Hypothalamus (tissue), 51 donors: Measurements from ENCODE around the gene CMIP.

Experiments
- DNase-seq, 51 donors: peaks; one replicate each; lab custom pipeline; 2025; lab: John Stamatoyannopoulos, UW

CMIP gene

DNA sequence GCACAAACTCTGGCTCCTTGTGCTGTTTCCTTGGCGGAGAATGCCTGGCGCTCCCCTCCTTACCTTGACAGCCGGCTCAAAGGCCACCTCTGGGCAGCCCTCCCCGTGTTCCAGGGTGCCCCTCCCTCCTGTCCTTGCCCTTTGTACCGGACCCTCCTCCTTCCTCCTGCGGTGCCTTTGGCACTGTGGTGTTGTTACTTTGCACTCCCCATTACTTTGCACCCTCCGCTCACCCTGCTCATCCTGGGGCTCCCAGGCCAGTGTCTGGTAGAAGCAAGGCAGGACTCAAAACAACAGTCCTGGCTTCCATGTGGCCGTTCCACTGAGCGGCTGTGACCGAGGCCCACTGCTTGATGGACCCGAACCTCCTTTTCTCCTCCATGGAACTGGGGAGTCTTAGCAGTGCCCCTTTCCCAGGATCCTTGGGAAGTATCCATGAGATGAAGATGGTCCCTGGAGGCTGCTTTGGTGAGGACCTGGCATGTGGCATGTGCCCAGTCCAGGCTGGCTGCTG is 147.8 kb downstream of the CMIP start:
- DNase-seq, result no peak

DNA sequence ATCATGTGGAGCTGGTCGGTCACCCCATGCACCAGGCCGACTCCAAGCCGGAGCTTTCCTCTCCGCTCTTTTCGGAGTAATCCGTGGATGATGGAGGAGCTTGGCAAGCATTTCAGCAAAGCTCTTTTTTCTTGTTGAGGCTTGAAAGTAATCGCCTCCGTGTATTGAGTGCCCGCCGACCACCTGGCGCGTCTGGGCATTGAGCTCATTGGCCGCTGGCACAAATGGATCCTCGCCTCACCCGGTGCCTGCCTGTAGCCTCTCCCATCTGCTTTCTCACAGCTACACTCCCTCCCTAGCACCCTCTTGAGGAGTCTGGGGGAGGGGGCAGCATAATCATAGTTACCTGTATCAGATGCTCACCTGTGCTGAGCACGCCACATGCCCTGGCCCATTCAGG is 148.9 kb downstream of the CMIP start:
- DNase-seq, result no peak

DNA sequence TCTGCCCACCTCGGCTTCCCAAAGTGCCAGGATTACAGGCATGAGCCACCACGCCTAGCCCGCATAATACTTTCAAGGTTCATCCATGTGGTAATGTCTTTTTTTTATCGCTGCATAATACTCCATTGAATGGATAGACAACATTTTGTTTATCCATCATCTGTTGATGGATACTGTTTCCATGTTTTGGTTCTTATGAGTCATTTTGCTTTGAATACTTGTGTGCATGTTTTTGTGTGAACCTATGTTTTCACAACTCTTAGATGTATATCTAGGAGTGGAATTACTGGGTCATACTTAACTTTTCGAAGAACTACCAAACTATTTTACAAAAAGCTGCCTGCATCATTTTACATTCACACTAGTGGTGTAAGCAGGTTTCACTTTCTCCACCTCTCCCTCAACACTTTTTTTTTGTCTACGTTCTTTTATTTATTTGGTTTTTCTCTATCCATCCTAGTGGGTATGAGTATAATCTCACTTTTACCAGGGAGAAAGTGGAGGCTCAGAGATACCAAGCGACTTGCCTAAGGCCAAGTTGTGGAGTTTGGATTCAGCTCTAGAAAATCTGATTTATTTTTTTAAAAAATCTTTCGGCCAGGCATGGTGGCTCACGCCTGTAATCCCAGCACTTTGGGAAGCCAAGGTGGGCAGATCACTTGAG is 151.2 kb downstream of the CMIP start:
- DNase-seq, result no peak

DNA sequence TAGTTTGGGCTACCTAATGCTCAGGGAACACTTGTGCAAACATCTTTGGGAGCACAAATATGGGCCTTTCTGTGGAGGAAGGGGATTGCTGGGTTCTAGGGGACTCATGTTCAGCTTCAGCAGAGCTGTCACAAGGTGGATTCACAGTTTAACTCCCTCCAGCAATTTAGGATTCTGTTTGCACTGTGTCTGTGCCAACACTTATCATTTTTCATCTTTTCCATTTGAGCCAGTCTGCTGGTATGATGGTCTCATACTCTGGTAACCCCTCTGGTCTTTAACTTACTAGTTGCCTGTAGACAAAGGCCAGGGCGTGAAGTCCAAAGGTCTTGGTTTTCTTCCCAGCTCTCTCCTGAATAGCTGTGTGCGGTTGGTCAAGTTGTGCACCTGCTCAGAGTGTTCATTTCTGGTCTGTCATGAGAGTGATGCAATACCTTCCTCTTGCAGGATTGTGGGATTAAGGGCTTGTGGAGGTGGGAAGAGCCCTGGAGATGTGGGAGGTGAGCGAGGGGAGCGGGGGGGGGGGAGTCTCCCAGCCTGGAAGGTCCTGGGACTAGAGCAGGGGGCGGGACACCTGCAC is 152.6 kb downstream of the CMIP start:
- DNase-seq, result no peak

DNA sequence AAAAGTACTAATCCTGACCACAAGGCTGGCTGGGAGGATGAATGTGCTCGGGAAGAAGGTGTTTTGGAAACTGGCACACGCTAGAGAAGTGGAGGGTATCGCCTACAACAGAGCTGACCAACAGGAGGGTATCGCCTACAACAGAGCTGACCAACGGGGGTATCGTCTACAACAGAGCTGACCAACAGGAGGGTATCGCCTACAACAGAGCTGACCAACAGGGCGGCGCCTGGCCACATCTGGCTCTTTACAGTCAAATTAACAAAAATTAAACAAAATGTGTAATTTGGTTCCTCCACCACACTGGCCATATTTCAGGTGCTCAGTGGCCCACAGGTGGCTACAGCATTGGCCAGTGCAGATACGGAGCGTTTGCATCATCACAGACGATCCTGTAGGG is 153.5 kb downstream of the CMIP start:
- DNase-seq, result no peak

DNA sequence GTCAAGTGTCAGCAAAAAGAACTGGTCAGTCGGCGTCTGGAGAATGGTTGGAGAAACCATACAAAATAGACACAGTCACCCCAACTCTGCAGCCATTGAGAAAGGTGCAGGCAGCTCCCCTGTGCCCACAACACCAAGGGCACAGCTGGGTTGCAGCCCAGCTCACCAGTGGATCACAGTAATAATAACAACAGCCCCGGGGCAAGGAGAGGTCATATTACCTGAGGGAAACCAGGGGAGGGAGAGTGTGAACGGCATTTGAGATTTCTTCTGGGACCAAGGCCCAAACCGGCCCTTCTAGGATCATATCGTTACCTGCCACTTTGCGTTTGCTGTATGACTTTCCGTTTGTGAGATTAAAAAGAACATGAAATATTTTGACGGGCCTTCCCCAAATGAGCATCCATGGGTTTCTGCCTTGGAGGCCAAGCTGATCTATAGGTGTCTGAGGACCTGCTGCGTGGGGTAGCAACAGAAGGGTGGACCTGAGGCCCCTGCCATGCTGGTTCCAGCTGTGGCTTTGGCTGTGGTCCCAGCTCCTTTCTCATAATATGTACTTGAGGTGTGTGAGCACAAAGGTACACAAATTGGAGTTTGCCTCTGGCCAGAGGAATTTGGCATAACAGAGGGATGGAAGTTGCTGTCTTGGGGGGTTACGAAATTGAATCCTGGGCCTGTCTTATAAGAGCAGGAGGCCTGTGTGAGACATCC is 154.6 kb downstream of the CMIP start:
- DNase-seq, result no peak

DNA sequence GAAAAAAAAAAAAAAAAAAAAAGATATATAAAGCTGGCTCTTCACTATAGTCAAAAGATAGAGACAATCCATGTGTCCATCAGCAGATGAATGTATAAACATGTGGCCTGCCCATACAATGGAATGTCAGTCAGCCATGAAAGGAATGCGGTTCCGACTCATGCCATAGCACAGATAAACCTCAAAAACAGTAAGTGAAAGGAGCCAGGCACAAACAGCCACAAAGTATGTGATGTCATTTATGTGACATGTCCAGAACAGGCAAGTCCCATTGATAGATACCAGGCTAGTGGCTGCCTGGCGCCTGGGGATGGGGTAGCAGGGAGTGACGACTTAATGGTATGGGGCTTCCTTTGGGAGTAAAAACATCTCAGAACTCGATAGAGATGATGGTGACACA is 155.7 kb downstream of the CMIP start:
- peak in 1 of 51 donors; percentile 12 for DNase-seq

DNA sequence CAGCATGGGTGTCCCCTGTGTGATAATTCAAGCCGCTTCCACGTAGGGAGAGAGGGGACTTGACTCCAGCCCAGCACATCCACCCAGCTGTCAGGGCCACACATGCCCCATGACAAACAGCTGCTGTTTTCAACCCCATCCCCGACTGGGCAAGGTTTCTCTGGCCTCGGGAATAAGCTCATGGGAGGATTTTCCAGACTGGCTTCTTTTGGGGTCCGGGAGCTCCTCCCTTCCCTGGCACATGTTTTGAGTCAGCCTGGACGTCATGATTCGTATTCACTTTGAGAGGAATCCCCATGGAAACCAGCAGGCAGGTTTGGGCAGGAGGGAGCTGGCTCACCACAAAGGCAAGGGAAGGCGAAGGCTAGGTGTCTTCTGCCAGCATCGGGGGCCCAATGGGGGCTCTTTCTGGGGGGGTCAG is 156.4 kb downstream of the CMIP start:
- DNase-seq, result peak in 31 of 51 donors; percentile 7 to 72 (median 48)

DNA sequence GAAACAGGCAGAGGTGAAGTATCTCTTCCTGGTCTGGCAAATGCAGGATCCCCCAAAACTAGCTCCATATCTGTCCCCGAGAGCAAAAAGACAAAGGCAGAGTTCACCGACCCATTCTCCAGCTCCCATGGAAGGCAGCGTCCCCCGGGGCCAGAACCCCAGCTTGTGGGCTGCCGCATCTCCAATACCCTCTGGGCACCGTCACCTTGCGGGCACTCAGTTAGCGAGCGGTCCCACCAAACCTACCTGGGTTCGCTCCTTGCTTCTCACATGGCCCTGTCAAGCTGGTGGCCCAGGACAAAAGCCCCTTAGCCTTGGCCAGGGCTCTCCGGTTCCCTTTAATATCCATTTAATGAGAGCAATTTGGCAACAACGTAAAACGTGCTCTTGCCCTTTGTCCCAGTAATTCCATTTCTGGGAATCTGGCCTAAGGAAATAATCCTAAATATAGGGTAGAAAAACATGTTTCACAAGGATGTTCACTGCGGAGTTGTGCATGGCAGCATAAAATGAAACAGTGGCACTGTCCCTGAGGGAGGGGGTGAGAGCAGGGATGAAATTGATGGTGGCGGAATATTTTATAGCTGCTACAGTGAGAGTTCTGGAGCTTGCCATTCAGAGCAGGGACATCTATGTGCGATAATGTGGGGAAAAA is 157.1 kb downstream of the CMIP start:
- DNase-seq, result no peak

DNA sequence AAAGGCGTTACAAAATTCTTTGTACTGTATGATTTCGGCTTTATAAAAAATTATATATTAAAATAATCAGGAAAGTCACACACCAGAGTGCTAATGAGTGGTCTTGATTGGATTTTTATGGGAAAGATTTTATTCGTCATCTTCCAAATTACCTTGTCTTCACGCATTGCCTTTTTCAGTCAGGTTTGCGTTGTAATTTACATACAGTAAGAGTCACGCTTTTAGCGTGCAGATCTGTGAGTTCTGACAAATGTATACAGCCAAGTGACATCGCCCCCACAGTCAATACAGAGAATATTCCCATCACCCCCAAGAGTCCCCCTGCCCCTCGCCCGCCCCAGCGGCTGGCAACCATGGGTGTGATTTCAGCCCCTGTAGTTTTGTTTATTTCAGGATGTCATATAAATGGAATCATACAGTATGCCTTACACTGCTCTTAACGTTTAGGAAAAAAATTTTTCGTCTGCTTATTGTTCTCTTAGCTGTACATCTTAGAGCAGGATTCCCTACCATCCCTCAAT is 157.7 kb downstream of the CMIP start:
- no peak for DNase-seq

DNA sequence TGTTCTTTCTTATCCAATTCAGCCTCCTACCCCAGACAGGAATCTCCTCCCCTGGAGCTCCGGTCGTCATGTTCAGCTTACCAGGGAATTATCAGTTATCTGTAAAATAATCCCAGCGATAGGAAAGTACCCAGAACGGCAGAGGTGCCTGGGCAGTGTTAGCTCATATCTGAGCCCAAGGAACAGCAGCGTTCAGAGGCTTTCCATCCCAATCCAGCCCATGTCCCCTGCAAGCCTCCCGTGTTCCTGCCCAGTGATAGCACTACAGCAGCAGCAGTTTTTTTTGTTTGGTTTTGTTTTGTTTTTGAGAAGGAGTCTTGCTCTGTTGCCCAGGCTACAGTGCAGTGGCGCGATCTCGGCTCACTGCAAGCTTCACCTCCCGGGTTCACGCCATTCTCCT is 158.2 kb downstream of the CMIP start:
- no peak for DNase-seq

DNA sequence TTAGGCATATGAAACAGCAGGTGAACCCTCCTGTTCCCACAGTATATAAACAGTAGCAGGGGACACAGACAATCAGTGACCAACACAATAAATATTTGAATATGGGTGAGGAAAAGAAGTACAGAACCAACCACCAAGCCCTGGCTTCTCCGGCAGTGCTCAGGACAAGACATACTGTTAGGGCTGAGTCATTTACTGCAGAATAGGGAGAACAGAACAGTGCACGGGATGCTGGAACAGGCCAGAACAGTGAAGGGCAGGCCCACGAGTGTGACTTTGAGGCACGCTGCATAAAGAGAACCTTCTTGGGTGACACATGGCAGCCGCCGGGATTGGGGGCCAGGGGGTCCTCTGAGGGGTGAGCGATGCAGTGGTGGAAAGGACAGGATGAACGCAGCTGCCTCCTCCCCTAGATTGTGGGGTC is 160.4 kb downstream of the CMIP start:
- DNase-seq, result no peak

DNA sequence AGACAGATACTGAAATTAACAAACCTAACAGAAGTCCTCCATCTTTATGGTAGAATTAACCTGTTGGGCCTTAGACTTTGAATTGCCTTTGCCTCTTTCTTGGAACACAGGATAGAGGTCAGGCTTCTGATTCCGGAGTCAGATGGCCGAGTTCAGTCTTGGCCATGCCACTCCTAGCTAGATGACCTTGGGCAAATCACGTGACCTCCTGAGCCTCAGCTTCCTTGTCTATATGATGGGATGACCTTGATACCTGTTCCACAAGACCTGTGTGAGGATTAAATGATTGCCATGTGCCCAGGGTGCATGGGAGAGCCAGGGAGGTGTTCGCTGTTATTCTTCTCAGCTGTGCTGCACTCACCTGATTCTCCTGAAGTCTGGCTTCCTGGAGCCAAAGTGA is 161.4 kb downstream of the CMIP start:
- no peak for DNase-seq

DNA sequence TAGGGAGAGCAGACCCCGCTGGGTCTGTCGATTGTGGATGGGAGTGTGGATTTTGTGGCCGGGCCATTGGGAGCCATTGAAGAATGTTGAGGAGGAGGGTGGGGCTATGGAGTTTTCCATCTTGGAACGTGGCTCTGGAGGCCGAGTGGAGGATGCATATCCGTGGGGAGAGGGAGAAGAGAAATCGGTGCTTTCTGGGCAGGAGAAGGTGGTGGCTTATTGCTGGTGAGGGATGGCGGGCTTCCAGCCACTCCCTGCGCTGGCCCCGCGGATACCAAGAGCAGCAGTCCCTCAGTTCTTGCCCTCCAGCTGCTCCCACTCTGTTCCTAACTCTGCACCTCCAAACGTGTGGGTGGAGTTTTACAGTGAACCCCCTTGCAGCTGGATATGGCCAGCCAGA is 162.4 kb downstream of the CMIP start:
- DNase-seq, result no peak

DNA sequence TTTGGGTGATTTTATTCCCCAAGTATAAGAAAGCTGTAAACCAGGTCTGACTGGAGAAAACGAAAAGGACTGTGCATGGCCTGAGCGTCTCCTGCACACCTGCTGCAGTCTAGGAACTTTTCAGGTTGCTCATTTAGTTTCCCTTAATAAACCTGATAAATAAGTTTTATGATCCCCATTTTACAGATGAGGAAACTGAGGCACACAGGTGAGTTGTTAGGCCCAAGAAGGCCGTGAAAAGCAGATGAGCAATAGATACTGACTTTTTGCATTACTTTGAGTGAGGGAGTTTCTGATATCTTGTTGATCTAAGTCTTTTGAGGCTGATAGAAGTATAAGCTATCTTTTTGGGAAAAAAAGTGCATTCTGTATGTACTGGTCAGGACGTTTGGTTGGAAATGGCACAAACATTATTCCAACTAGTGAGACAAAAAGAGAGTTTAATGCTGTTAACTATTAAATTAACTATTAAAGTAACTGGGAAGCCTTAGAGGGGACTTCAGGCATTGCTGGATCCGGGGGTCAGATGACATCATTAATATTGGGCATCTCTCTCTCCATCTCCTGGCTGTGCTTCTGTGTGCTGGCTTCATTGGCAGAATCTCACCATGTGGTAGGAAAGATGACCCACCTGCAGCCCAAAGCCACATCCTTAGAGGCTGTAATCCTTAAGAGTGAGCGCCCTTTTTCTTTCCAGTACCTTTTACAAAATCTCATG is 163.4 kb downstream of the CMIP start:
- DNase-seq, result no peak

DNA sequence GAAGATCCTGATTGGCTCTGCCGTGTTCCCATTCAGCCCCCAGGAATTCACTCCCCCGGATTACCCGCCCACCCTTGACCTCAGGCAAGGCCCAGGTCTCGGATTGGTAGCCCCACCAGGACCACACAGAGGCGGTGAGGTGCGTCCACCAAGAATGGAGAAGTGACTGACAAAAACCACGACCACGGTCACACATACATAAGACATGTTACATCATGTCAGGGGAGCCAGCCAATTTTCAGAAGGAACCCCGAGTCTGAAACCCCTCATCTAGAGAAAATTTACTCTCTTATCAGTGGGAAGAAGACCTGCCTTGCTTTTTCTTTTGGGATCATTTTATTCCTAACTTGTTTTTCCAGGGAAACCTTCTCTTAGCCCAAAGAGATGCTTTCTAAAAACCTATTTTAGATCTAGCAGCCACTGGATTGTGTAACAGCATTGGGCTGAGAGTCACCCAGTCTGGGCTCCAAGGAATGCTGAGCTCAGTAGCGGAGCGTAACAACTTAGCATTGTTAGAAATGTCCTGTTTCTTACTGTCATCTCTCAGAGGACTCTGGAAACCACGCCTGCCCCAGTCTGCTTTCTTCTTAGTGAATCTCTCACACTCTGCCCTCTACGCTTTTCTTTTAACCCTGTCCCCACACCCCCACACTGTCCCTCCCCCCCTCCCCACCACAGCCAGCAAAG is 164.1 kb downstream of the CMIP start:
- DNase-seq, result peak in 2 of 51 donors; percentile 4 to 18

DNA sequence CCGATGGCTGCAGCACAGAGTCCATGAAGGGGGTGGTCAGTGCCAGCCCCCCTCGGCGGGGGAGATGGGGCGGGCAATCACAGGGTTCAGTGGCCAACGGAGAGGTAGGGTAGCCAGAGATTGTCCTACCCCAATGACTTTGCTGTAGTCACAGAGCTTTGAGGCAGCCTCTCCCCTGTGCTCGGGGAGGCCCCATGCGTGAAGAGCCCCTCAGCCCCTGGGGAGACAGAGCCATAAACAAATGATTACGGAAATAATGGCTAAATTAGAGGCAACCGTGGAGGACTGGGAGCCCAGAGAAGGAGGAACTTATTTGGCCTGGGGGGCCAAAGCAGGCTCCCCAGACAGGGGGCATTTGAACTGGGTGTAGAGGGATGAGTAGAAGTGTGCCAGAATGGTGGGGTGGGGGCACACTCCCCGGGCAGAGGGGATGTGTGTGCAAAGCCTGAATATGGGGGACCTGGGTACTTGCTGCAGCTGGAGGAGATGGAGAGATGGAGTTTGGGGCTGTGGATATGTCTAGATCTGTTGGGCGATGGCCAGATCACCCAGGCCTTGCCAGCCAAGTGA is 164.8 kb downstream of the CMIP start:
- no peak for DNase-seq

DNA sequence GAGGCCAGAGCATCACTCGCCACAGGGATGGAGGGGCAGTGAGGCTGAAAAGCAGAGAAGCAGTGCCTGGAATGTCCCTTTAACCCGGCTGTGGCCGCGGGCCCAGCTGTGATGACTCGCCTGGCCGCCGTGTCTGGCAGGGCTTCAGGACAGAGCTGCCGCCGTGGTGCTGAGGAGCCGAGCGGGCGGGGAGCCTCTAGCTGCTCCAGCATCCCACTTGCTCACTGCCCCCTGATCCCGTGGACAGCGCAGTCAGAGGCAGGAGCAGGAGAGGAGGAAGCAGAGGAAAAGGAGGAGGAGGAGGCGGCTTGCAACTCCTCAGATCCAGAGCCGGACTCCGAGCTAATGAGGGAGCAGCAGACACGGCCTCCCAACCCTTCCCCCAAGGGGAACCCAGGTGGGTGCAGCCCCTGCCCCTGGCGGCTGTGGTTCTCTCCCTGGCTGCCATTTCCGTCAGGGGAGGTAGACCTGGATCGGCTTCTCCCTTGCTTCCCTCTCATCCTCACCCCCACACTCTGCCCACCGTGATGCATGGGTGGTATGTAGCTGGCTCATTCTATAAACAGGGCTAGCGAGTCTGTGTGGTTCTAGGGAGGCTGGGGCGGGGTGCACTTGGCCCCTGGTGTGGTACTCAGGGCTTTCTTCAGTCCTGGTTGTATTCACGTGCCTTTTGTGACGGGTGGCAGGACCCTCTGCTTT is 165.7 kb downstream of the CMIP start:
- DNase-seq, result peak in 47 of 51 donors; percentile 21 to 84 (median 64)

DNA sequence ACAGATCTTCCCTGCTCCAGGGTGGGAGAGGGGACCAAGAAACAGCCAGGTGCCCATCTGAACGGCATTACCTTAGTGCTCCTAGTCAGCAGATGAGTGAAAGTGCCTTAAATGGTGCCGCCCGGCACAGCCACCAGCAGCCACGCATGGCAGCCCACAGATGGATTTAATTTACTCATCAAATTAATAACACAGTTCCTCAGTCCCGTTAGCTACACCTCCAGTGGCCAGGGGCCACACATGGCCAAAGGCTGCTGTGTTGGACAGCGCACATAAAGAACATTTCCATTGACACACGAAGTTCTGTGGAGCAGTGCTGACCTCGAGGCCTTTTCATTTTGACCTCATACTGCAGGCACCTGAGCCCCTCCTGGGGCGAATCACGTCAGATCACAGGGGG is 166.3 kb downstream of the CMIP start:
- DNase-seq, result no peak
